Muscle of leg (tissue), 11 donors: ENCODE results near the gene MESD. TPM values are rescaled to one million over a fixed set of nuclear protein-coding genes. Genes with fewer than 3 reads are reported as not detected.

Experiments
- DNase-seq: peaks from one replicate; pipeline ENCODE4 v3.0.0; 2013
- H3K27ac ChIP-seq: one replicate; pipeline ENCODE4 v1.5.1; 2013; ENCODE audit warnings: mild to moderate bottlenecking, low read length, control low read depth
- H3K27me3 ChIP-seq: one replicate; pipeline ENCODE4 v1.6.1; 2013; ENCODE audit warnings: low read length; ENCODE audit not compliant: control insufficient read depth, insufficient read depth
- H3K36me3 ChIP-seq: one replicate; pipeline ENCODE4 v1.6.1; 2013; ENCODE audit warnings: low read length; ENCODE audit not compliant: control insufficient read depth, insufficient read depth
- H3K4me1 ChIP-seq: one replicate; pipeline ENCODE4 v1.6.1; 2013; ENCODE audit warnings: low read length; ENCODE audit not compliant: control insufficient read depth, insufficient read depth
- H3K4me3 ChIP-seq: one replicate; pipeline ENCODE4 v1.5.1; 2013; ENCODE audit warnings: low read length, control low read depth
- H3K9me3 ChIP-seq: replicated peaks from 2 replicates; pipeline ENCODE4 v1.6.1; 2013; ENCODE audit warnings: low read depth, low read length; ENCODE audit not compliant: control insufficient read depth
- whole genome bisulfite sequencing: methylation state at CpG from one replicate; pipeline ENCODE4 v1.1.5; 2013; ENCODE audit warnings: missing lambda C conversion rate; ENCODE audit not compliant: insufficient coverage; 5-methylcytosine and 5-hydroxymethylcytosine counted together
- polyA plus RNA-seq, 8 donors: library from polyadenylated mRNA; unstranded; fragments of 120-200 nt; gene quantifications; one replicate each; pipeline versions ENCODE4 v1.2.1 to v1.2.3, GENCODE V29; 2013; ENCODE audit warnings: inconsistent platforms in 1 of 8, low replicate concordance in 1 of 8; ENCODE audit not compliant: insufficient read length in 8 of 8, insufficient read depth in 1 of 8
- total RNA-seq: library from RNA; stranded (reverse); fragments of 120-200 nt; gene quantifications from one replicate; pipeline ENCODE4 v1.2.4, GENCODE V29; 2013

MESD gene
- total and polyA plus RNA-seq, 9 donors: 18.0 to 26.7 (median 22.3) TPM

DNA sequence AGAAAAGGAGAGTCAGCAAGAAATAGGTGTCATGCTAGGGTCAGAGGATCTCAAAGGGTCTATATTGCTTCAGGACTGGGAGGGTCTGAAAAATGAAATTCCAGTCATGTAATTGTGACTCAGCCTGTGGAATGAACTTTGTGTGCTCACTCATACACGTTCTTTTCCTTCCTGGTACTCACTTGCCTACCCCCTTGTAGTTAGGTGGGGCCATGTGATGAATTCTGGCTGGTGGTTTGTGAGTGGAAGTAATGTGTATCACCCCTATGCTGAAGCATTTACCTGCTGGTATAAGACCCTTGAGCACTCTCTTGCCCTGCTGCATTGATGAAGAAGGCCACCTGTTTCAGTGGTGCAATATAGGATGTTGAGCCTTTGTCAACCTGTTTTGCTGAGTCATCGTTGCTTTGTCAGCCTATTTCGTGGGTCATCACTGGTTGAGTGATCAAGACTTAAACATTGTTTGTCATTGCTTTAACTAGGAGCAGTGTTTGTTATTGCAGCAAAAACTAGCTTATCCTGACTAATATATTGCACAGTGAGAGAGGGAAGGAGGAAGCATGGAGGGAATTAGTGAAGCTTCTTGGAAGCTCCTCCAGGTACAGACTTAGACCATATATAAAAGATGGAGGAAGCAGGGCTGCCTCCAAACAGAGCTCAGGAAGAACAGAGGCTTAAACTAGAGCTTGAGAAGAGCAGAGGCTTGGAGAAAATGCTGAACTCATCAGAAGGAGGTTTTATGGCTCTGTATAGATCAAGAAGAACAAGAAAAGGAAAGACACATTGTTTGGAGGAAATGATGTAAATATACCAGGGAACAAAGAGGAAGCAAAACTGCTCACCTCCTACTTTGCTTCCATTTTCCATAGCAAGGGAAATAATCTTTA is 40.0 kb upstream of the MESD start:
- no peaks in the 10 kb centered on the region for H3K27me3 ChIP-seq
- peaks cover 3% of the 10 kb centered on the region for H3K9me3 ChIP-seq
- WGBS: 100% methylated on average over 2 of the region's 3 CpGs
- peak; percentile 55 for DNase-seq
- H3K27ac ChIP-seq: peak overlapping the region; percentile 48
- H3K4me3 ChIP-seq: no peak overlapping the region
- H3K4me1 ChIP-seq: peaks cover 30% of the 10 kb centered on the region
- no peaks in the 10 kb centered on the region for H3K36me3 ChIP-seq

GRCh38 chr15:81026836-81027599 is 37.4 kb upstream of the MESD start:
- DNase-seq: no peak
- WGBS: no CpG with 5 or more reads among the region's 2 CpGs

GRCh38 chr15:81025721-81026370 is 36.2 kb upstream of the MESD start:
- Histone ChIP-seq H3K9me3 (peaks cover 3% of the 10 kb centered on the region), H3K27me3 (no peaks in the 10 kb centered on the region), H3K36me3 (no peaks in the 10 kb centered on the region), H3K4me3 (no peak overlapping the region), H3K27ac (peak overlapping the region; percentile 37), H3K4me1 (peaks cover 43% of the 10 kb centered on the region)
- WGBS: 35% methylated on average over 2 of the region's 4 CpGs
- DNase-seq: peak; percentile 76

More at GRCh38 chr15:81026836-81027599, 37.4 kb upstream of the MESD start:
- Histone ChIP-seq H3K4me3 (no peak overlapping the region), H3K36me3 (no peaks in the 10 kb centered on the region), H3K9me3 (peaks cover 3% of the 10 kb centered on the region), H3K27ac (peak overlapping the region; percentile 39), H3K4me1 (peaks cover 43% of the 10 kb centered on the region), H3K27me3 (no peaks in the 10 kb centered on the region)

GRCh38 chr15:81024936-81025335 is 35.3 kb upstream of the MESD start:
- H3K27ac ChIP-seq: no peak overlapping the region

DNA sequence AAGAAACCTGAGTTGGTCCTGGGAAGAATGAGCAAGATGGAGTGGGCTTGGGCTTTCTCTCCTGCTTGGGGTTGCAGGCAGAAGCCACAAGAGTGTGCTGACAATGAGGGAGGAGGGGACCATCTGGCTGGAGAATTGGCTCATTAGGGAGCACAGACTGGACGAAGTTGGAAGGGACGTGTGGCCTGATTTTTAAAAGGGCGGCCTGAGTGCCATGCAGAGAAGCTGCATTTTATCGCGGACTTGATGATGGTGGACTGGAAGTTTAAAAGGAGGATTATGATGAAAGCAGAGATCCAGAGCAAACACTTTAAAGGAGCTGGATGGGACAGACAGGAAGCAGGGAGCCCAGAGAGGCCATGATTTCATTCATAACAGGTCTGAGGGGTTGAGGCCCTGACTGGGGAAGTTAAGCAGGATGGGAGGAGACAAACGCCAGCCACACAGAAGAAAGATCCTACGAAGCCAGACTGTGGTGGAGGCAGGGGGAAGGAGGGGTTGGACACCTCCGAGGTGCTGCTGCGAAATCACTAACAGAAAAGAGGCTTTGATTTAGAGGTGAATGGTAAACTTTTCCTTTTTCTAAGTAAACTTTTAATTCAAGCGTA is 34.8 kb upstream of the MESD start:
- Histone ChIP-seq H3K27me3 (no peaks in the 10 kb centered on the region), H3K4me1 (peaks cover 38% of the 10 kb centered on the region), H3K36me3 (no peaks in the 10 kb centered on the region), H3K27ac (peak overlapping the region; percentile 87), H3K4me3 (no peak overlapping the region), H3K9me3 (no peaks in the 10 kb centered on the region)
- peak; percentile 81 for DNase-seq
- WGBS: 36% methylated on average over 6 of the region's 10 CpGs

More at GRCh38 chr15:81024936-81025335, 35.3 kb upstream of the MESD start:
- no peak for DNase-seq
- no peaks in the 10 kb centered on the region for H3K36me3 ChIP-seq
- peaks cover 3% of the 10 kb centered on the region for H3K9me3 ChIP-seq
- H3K4me3 ChIP-seq: no peak overlapping the region
- no peaks in the 10 kb centered on the region for H3K27me3 ChIP-seq
- H3K4me1 ChIP-seq: peaks cover 43% of the 10 kb centered on the region
- 100% methylated on average over 1 of the region's 8 CpGs for WGBS

DNA sequence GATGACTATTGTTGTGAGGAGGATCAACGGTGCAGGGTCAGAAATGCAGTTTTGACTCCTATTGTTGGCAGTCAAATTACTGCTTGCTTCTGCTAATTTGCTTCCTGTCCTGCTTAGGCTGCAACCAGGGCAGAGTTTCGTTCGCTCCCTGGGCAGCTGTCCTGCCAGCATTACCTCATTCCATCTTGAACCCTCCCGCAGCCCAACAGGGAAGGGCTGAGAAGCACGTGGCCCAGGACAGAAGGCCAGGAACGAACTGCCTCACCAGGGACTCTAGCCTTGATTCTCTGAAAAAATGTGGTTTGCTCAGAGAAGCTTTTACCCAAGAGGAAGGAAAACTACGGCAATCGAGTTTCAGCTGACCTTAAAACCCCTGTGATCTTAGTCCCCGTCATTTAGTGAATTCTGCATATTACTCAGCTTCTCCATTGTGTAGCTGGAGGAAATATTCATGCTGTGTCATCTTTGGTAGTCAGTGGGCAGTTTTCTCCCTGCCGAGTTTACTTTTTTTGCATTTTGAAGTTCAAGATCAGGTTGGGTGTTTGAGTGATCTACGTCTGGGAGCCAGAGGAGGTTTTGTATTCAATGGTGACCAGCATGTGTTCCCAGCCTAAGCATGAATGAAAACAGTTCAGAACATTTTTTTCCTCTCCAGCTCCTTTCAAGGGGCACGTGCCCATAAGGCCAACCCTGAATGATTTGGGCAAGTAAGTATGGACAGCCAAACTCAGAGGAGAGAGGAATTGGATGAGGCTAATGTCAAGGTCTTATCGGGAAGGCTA is 34.1 kb upstream of the MESD start:
- 22% methylated on average over 6 of the region's 13 CpGs for WGBS
- H3K4me1 ChIP-seq: peaks cover 37% of the 10 kb centered on the region
- H3K4me3 ChIP-seq: no peak overlapping the region
- peak overlapping the region; percentile 87 for H3K27ac ChIP-seq
- H3K9me3 ChIP-seq: no peaks in the 10 kb centered on the region
- DNase-seq: peak; percentile 89
- H3K27me3 ChIP-seq: no peaks in the 10 kb centered on the region
- H3K36me3 ChIP-seq: no peaks in the 10 kb centered on the region

DNA sequence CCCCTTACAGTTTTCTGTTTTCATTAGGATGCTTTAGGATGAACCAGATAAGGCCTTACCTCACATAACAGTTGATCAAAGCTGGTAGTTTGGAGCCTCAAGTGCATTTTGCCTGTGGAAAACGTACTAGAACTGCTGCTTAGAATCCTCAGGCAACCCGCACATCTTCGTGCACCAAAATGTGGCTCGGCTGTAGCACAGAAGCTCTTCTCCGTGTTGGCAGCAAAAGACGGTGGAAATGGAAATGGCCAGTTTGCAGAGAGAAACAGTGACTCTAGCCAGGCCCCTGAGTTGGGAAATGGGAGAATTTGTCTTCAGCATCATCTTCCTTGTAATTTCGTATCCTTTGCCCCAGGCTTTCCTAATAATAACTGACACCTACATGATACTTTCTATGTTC is 31.7 kb upstream of the MESD start:
- WGBS: 86% methylated on average over 5 of the region's 7 CpGs
- no peak overlapping the region for H3K4me3 ChIP-seq
- H3K36me3 ChIP-seq: no peaks in the 10 kb centered on the region

DNA sequence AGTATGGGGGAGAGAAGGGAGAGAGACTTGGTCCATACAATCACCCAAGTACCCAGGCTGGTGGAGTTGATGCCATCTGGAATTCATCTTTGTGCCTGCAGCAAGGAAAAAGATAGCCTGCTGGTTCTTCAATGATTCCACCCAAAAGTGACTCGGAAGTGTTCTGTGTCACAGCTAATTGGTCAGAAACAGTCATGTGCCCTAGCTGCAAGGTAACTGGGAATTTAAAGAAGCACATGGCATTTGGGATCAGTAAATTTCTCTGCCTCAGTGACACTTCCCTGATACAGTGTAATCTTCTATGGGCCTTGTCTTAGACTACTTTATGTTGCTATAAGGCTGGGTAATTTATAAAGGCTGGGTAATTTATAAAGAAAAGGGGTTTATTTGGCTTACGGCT is 28.6 kb upstream of the MESD start:
- no peaks in the 10 kb centered on the region for H3K27me3 ChIP-seq
- peaks cover 13% of the 10 kb centered on the region for H3K4me1 ChIP-seq
- no peak for DNase-seq
- no peak overlapping the region for H3K27ac ChIP-seq
- 100% methylated on average over 2 of the region's 2 CpGs for WGBS
- no peaks in the 10 kb centered on the region for H3K36me3 ChIP-seq
- H3K4me3 ChIP-seq: no peak overlapping the region
- H3K9me3 ChIP-seq: no peaks in the 10 kb centered on the region

More for the DNA sequence above, 31.7 kb upstream of the MESD start:
- H3K27ac ChIP-seq: no peak overlapping the region
- peaks cover 27% of the 10 kb centered on the region for H3K4me1 ChIP-seq
- no peaks in the 10 kb centered on the region for H3K9me3 ChIP-seq
- DNase-seq: no peak
- H3K27me3 ChIP-seq: no peaks in the 10 kb centered on the region

DNA sequence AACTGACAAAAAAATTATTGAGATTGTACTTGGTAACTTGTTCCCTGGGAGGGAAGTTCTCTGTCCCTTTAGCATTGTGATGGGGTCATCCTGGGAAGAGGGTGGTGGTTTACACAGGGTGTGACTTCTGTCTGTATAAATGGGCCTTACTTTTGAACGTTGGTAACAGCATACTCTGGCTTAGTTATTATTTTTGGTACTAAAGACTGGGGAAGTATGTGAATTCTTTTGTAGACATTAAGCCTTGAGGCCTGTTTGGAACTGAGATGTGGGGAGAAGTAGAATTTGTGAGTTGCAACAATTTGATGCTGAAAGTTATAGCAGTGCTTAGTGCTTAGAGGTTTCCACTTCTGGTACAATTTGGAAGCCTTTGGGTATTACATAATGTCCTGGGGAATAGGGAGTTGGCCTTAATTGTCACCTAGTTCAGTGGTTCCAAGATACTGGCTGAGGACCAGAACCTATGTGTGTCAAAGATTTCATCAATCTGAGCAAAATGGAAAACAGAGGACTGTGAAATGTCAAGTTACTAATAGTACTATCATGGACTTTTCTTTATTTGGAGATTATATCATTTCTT is 27.0 kb upstream of the MESD start:
- Histone ChIP-seq H3K36me3 (no peaks in the 10 kb centered on the region), H3K4me3 (no peak overlapping the region), H3K27ac (no peak overlapping the region), H3K4me1 (peaks cover 12% of the 10 kb centered on the region), H3K9me3 (no peaks in the 10 kb centered on the region), H3K27me3 (no peaks in the 10 kb centered on the region)
- DNase-seq: no peak
- 0% methylated on average over 1 of the region's 1 CpG for WGBS
